Duodenal mucosa (tissue), 2 donors: ENCODE data around the gene PCDHGB7.
A peak's percentile ranks its signal among the peaks of the same experiment; 100 is the strongest.
"Not testable (repeated sequence)": the region's sequence is repeated elsewhere in the genome, so short reads cannot be mapped to it uniquely, and the experiment has no call there.

ENCODE experiments used
- H3K27ac ChIP-seq: one replicate; pipeline ENCODE4 v1.7.0; 2013; ENCODE audit warnings: low read depth, low read length
- H3K27me3 ChIP-seq, 2 donors: one replicate each; pipeline ENCODE4 v1.7.0; 2013; ENCODE audit warnings: low read length in 2 of 2, control low read depth in 1 of 2; ENCODE audit not compliant: insufficient read depth in 2 of 2, control insufficient read depth in 1 of 2
- H3K36me3 ChIP-seq, 2 donors: one replicate each; pipeline ENCODE4 v1.7.0; 2013; ENCODE audit warnings: low read length in 2 of 2, control low read depth in 1 of 2; ENCODE audit not compliant: insufficient read depth in 2 of 2, control insufficient read depth in 1 of 2
- H3K4me1 ChIP-seq, 2 donors: one replicate each; pipeline ENCODE4 v1.7.0; 2013; ENCODE audit warnings: low read length in 2 of 2, control low read depth in 1 of 2; ENCODE audit not compliant: insufficient read depth in 2 of 2, control insufficient read depth in 1 of 2
- H3K4me3 ChIP-seq, 2 donors: one replicate each; pipeline ENCODE4 v1.7.0; 2013; ENCODE audit warnings: low read length in 2 of 2, low read depth in 1 of 2
- H3K9ac ChIP-seq, 2 donors: one replicate each; pipeline ENCODE4 v1.7.0; 2013; ENCODE audit warnings: low read length in 2 of 2, low read depth in 1 of 2
- H3K9me3 ChIP-seq, 2 donors: one replicate each; pipeline ENCODE4 v1.7.0; 2013; ENCODE audit warnings: low read length in 2 of 2, control low read depth in 1 of 2; ENCODE audit not compliant: control insufficient read depth in 1 of 2

PCDHGB7 gene

DNA sequence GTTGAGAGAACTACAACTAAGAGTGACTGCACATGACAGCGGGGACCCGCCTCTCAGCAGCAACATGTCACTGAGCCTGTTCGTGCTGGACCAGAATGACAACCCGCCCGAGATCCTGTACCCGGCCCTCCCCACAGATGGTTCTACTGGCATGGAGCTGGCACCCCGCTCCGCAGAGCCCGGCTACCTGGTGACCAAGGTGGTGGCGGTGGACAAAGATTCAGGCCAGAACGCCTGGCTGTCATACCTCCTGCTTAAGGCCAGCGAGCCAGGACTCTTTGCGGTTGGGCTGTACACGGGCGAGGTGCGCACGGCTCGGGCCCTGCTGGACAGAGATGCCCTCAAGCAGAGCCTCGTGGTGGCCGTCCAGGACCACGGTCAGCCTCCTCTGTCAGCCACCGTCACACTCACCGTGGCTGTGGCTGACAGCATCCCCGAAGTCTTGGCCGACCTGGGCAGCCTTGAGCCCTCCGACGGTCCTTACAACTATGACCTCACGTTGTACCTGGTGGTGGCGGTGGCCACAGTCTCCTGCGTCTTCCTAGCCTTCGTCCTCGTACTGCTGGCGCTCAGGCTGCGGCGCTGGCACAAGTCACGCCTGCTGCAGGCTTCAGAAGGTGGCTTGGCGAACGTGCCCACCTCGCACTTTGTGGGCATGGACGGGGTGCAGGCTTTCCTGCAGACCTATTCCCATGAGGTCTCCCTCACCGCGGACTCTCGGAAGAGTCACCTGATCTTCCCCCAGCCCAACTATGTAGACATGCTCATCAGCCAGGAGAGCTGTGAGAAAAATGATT is 32.8 kb upstream of the PCDHGB7 start:
- Histone ChIP-seq H3K27ac (no peak overlapping the region), H3K9me3 (peaks cover 22 to 38% of the 10 kb centered on the region in 2 donors), H3K4me3 (no peak overlapping the region), H3K27me3 (peaks cover 0 to 5% of the 10 kb centered on the region in 2 donors), H3K9ac (no peak overlapping the region), H3K4me1 (no peaks in the 10 kb centered on the region), H3K36me3 (no peaks in the 10 kb centered on the region)

DNA sequence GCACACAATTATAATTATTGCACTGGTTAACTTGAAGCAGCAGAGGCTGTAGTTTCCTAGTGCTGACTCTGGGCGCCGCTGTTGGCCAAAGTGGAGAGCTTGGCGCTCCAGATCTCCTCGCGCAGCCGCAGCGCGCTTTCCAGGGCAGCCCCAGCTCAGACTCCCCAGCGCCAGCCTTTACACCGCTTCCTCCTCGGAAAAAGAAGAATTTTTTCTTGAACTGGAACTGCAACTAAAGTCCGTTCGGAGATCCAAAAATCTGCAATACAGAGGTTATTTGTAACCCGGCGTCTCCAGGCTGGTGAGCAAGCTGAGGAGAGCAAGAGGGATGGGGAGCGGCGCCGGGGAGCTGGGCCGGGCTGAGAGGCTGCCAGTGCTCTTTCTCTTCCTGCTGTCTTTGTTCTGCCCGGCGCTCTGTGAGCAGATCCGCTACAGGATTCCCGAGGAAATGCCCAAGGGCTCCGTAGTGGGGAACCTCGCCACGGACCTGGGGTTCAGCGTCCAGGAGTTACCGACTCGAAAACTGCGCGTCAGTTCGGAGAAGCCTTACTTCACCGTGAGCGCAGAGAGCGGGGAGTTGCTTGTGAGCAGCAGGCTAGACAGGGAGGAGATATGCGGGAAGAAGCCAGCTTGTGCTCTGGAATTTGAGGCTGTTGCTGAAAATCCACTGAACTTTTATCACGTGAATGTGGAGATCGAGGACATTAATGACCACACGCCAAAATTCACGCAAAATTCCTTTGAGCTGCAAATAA is 29.7 kb upstream of the PCDHGB7 start, which contains the start of gene PCDHGB4:
PCDHGB4 (plus strand) TSS at position 142 of the 755 bp plus-strand sequence; CDS start at position 329, 187 bp downstream.
- not testable (repeated sequence) for H3K4me1 ChIP-seq, H3K36me3 ChIP-seq, H3K9ac ChIP-seq, H3K27ac ChIP-seq, H3K4me3 ChIP-seq, H3K27me3 ChIP-seq
- H3K9me3 ChIP-seq: peaks cover 27 to 41% of the 10 kb centered on the region in 2 donors

- peaks cover 33 to 43% of the 10 kb centered on the region in 2 donors for H3K9me3 ChIP-seq
- H3K4me3 ChIP-seq: no peak overlapping the region
- no peaks in the 10 kb centered on the region for H3K36me3 ChIP-seq
- peaks cover 0 to 5% of the 10 kb centered on the region in 2 donors for H3K27me3 ChIP-seq
- no peak overlapping the region for H3K27ac ChIP-seq
- no peak overlapping the region for H3K9ac ChIP-seq
- H3K4me1 ChIP-seq: no peaks in the 10 kb centered on the region
These were observed 28.8 kb upstream of the PCDHGB7 start for GRCh38 chr5:141388661-141389060.

DNA sequence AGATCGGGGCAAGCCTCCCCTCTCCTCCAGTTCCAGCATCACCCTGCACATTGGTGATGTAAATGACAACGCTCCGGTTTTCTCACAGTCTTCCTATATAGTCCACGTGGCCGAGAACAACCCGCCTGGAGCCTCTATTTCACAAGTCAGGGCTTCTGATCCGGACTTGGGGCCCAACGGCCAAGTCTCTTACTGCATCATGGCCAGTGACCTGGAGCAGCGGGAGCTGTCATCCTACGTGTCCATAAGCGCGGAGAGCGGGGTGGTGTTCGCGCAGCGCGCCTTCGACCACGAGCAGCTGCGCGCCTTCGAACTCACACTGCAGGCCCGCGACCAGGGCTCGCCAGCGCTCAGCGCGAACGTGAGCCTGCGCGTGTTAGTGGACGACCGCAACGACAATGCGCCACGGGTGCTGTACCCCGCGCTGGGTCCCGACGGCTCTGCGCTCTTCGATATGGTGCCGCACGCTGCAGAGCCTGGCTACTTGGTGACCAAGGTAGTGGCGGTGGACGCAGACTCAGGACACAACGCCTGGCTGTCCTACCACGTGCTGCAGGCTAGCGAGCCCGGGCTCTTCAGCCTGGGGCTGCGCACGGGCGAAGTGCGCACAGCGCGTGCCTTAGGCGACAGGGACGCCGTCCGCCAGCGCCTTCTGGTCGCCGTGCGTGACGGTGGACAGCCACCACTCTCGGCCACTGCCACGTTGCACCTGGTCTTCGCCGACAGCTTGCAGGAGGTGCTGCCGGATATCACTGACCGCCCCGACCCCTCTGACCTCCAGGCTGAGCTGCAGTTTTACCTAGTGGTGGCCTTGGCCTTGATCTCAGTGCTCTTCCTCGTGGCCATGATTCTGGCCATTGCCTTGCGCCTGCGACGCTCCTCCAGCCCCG is 28.1 kb upstream of the PCDHGB7 start:
- Histone ChIP-seq H3K9me3 (peaks cover 39 to 47% of the 10 kb centered on the region in 2 donors), H3K4me3 (no peak overlapping the region), H3K4me1 (no peaks in the 10 kb centered on the region), H3K9ac (no peak overlapping the region), H3K36me3 (no peaks in the 10 kb centered on the region), H3K27me3 (peaks cover 0 to 5% of the 10 kb centered on the region in 2 donors), H3K27ac (no peak overlapping the region)

- Histone ChIP-seq H3K27ac (no peak within 1 kb of the TSS), H3K9me3 (peaks cover 36 to 38% of the 10 kb centered on the region in 2 donors), H3K9ac (no peak within 1 kb of the TSS), H3K4me1 (no peaks in the 10 kb centered on the region), H3K36me3 (no peaks in the 10 kb centered on the region), H3K27me3 (no peaks in the 10 kb centered on the region), H3K4me3 (no peak within 1 kb of the TSS)
These were observed 24.9 kb upstream of the PCDHGB7 start, which contains the start of gene PCDHGA8 for GRCh38 chr5:141392429-141393198. Gene PCDHGA8 (plus strand): TSS chr5:141392633. CDS start chr5:141392814, 181 bp downstream.

- Histone ChIP-seq H3K9ac (no peak overlapping the region), H3K4me1 (no peaks in the 10 kb centered on the region), H3K27ac (no peak overlapping the region), H3K36me3 (no peaks in the 10 kb centered on the region), H3K27me3 (no peaks in the 10 kb centered on the region), H3K9me3 (peaks cover 34 to 36% of the 10 kb centered on the region in 2 donors), H3K4me3 (no peak overlapping the region)
These were observed 24.2 kb upstream of the PCDHGB7 start for GRCh38 chr5:141393267-141393666.

DNA sequence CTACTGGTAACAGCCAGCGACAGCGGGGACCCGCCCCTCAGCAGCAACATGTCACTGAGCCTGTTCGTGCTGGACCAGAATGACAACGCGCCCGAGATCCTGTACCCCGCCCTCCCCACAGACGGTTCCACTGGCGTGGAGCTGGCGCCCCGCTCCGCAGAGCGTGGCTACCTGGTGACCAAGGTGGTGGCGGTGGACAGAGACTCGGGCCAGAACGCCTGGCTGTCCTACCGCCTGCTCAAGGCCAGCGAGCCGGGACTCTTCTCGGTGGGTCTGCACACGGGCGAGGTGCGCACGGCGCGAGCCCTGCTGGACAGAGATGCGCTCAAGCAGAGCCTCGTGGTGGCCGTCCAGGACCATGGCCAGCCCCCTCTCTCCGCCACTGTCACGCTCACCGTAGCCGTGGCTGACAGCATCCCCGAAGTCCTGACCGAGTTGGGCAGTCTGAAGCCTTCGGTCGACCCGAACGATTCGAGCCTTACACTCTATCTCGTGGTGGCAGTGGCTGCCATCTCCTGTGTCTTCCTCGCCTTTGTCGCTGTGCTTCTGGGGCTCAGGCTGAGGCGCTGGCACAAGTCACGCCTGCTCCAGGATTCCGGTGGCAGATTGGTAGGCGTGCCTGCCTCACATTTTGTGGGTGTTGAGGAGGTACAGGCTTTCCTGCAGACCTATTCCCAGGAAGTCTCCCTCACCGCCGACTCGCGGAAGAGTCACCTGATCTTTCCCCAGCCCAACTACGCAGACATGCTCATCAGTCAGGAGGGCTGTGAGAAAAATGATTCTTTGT is 22.9 kb upstream of the PCDHGB7 start:
- Histone ChIP-seq H3K4me3 (peak overlapping the region in 1 of 2 donors; percentile 5), H3K9me3 (peaks cover 32 to 34% of the 10 kb centered on the region in 2 donors)
- H3K27ac ChIP-seq, H3K9ac ChIP-seq, H3K36me3 ChIP-seq, H3K4me1 ChIP-seq, H3K27me3 ChIP-seq: not testable (repeated sequence)

DNA sequence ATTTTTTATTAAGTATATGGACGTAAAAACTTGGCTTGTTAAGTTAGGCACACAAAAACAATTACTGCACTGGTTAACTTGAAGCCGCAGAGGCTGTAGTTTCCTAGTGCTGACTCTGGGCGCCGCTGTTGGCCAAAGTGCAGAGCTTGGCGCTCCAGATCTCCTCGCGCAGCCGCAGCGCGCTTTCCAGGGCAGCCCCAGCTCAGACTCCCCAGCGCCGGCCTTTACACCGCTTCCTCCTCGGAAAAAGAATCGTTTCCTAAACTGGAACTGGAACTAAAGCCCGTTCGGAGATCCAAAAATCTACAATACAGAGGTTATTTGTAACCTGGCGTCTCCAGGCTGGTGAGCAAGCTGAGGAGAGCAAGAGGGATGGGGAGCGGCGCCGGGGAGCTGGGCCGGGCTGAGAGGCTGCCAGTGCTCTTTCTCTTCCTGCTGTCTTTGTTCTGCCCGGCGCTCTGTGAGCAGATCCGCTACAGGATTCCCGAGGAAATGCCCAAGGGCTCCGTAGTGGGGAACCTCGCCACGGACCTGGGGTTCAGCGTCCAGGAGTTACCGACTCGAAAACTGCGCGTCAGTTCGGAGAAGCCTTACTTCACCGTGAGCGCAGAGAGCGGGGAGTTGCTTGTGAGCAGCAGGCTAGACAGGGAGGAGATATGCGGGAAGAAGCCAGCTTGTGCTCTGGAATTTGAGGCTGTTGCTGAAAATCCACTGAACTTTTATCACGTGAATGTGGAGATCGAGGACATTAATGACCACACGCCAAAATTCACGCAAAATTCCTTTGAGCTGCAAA is 19.5 kb upstream of the PCDHGB7 start, which contains the start of gene PCDHGB5:
PCDHGB5 (plus strand) TSS at position 192 of the 796 bp plus-strand sequence; CDS start at position 373, 181 bp downstream.
- H3K27me3 ChIP-seq, H3K27ac ChIP-seq, H3K36me3 ChIP-seq, H3K4me1 ChIP-seq, H3K9ac ChIP-seq: not testable (repeated sequence)
- peak within 1 kb of the TSS in 1 of 2 donors; percentile 32 for H3K4me3 ChIP-seq
- H3K9me3 ChIP-seq: peaks cover 26 to 38% of the 10 kb centered on the region in 2 donors
